Stimulated activated CD8-positive, alpha-beta memory T cell treated with anti-CD3 and anti-CD28 coated beads, Interleukin-7, amount 100 ng/mL, for 48 hours (primary cell): ENCODE data around the gene MICU1.
"Not testable (repeated sequence)": the region's sequence is repeated elsewhere in the genome, so short reads cannot be mapped to it uniquely, and the experiment has no call there.

Experiments
- DNase-seq, 2 donors: peaks; one replicate each; pipeline ENCODE4 v3.0.0-alpha.2; 2020; ENCODE audit warnings: low read depth in 1 of 2; ENCODE audit errors: extremely low read depth in 1 of 2

Gene MICU1

GRCh38 chr10:72564596-72564995 is 61.3 kb downstream of the MICU1 start:
- DNase-seq = peak in 1 of 2 donors; percentile 5

- DNase-seq = peak in 1 of 2 donors; percentile 20
Measured at GRCh38 chr10:72563327-72563932, 62.4 kb downstream of the MICU1 start.

- no peak for DNase-seq
Measured at GRCh38 chr10:72561745-72562166, 64.1 kb downstream of the MICU1 start.

- DNase-seq = no peak
Measured at GRCh38 chr10:72557362-72557761, 68.5 kb downstream of the MICU1 start.

GRCh38 chr10:72552857-72553256 is 73.0 kb downstream of the MICU1 start:
- DNase-seq = no peak

GRCh38 chr10:72550239-72550638 is 75.6 kb downstream of the MICU1 start:
- no peak for DNase-seq

- DNase-seq = no peak
Measured at GRCh38 chr10:72545546-72545945, 80.3 kb downstream of the MICU1 start.

GRCh38 chr10:72543855-72544254 is 82.0 kb downstream of the MICU1 start:
- not testable (repeated sequence) for DNase-seq

- DNase-seq = no peak
Measured at GRCh38 chr10:72542396-72542815, 83.5 kb downstream of the MICU1 start.

- no peak for DNase-seq
Measured at GRCh38 chr10:72541337-72541736, 84.5 kb downstream of the MICU1 start.

GRCh38 chr10:72540193-72540807 is 85.6 kb downstream of the MICU1 start:
- no peak for DNase-seq

- no peak for DNase-seq
Measured at GRCh38 chr10:72539137-72539536, 86.7 kb downstream of the MICU1 start.

- no peak for DNase-seq
Measured at GRCh38 chr10:72525689-72526088, 100.2 kb downstream of the MICU1 start.

- no peak for DNase-seq
Measured at GRCh38 chr10:72525277-72525676, 100.6 kb downstream of the MICU1 start.

GRCh38 chr10:72524489-72524888 is 101.4 kb downstream of the MICU1 start:
- DNase-seq = no peak

- DNase-seq = no peak
Measured at GRCh38 chr10:72523932-72524396, 101.9 kb downstream of the MICU1 start.

- no peak for DNase-seq
Measured at GRCh38 chr10:72523062-72523461, 102.8 kb downstream of the MICU1 start.

- no peak for DNase-seq
Measured at GRCh38 chr10:72517244-72517643, 108.6 kb downstream of the MICU1 start.

- DNase-seq = no peak
Measured at GRCh38 chr10:72515455-72515854, 110.4 kb downstream of the MICU1 start.

GRCh38 chr10:72513910-72514309 is 112.0 kb downstream of the MICU1 start:
- no peak for DNase-seq

GRCh38 chr10:72511459-72511858 is 114.4 kb downstream of the MICU1 start:
- no peak for DNase-seq

GRCh38 chr10:72509941-72510340 is 115.9 kb downstream of the MICU1 start:
- DNase-seq = no peak
